ENCODE results near the gene MYL7.

The MYL7 gene

DNA sequence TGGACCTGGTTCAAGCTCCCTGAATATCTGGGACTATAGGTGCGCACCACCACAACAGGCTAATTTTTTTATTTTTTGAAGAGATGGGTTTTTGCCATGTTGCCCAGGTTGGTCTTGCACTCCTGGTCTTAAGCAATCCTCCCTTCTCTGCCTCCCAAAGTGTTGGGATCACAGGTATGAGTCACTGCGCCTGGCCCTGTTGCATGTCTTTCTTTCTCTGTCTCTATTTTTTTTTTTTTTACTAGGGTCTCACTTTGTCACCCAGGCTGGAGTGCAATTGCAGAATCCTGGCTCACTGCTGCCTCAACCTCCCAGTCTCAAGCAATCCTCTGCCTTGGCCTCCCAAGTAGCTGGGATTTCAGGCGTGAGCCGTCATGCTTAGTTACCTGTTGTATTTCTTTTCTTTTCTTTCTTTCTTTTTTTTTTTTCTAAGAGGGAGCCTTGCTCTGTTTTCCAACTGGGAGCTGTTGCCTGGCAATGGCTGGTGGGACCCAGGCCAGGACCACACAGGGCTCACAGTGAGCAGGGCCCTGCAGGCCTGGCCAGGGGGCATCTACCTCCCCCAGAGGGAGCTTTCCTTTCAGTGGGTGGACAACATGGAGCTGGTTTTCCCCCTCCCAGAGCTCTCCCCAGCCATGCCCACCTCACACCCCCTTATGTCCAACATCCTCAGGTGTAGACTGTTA is 6.0 kb downstream of the MYL7 start (continued):
- TF ChIP-seq, protein P1, sequence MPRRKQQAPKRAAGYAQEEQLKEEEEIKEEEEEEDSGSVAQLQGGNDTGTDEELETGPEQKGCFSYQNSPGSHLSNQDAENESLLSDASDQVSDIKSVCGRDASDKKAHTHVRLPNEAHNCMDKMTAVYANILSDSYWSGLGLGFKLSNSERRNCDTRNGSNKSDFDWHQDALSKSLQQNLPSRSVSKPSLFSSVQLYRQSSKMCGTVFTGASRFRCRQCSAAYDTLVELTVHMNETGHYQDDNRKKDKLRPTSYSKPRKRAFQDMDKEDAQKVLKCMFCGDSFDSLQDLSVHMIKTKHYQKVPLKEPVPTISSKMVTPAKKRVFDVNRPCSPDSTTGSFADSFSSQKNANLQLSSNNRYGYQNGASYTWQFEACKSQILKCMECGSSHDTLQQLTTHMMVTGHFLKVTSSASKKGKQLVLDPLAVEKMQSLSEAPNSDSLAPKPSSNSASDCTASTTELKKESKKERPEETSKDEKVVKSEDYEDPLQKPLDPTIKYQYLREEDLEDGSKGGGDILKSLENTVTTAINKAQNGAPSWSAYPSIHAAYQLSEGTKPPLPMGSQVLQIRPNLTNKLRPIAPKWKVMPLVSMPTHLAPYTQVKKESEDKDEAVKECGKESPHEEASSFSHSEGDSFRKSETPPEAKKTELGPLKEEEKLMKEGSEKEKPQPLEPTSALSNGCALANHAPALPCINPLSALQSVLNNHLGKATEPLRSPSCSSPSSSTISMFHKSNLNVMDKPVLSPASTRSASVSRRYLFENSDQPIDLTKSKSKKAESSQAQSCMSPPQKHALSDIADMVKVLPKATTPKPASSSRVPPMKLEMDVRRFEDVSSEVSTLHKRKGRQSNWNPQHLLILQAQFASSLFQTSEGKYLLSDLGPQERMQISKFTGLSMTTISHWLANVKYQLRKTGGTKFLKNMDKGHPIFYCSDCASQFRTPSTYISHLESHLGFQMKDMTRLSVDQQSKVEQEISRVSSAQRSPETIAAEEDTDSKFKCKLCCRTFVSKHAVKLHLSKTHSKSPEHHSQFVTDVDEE (CRISPR knock-in tag; IDR thresholded peaks at IDR 0.05): no peak
- TF ChIP-seq CSDC2 (CRISPR knock-in tag; IDR thresholded peaks at IDR 0.05): no peak
- TF ChIP-seq BACH2 (CRISPR knock-in tag; IDR thresholded peaks at IDR 0.05; ENCODE audit: borderline replicate concordance): no peak
- TF ChIP-seq ZFP30 (CRISPR knock-in tag; IDR thresholded peaks at IDR 0.05): no peak
- TF ChIP-seq TOX (CRISPR knock-in tag; IDR thresholded peaks at IDR 0.05; ENCODE audit: borderline replicate concordance): no peak

DNA sequence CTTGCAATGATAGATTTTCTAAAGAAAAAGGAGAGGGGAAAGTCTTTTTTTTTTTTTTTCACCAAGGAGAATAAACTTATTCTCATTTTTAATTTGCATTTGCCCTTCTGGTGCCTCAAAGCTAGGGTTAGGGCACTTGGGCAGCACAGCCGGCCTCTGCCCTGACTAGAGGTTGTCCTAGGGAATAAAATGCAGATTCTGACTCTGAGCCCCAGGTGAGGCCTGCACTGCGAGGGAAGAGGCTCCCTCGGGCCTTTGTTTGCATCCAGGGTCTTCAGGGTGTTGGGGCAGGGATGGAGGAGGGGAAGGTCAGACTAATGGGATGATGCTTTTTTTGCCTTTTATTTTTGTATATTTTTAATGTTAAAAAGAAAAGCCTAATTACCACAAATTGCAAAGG is 7.8 kb downstream of the MYL7 start:
- no peak for ATAC-seq
- TF ChIP-seq OSR1 (CRISPR knock-in tag; IDR thresholded peaks at IDR 0.05) (no peak), ZFP30 (CRISPR knock-in tag; IDR thresholded peaks at IDR 0.05) (no peak), PPARA (CRISPR knock-in tag; IDR thresholded peaks at IDR 0.05; ENCODE audit: borderline replicate concordance) (no peak), GLIS3 (CRISPR knock-in tag; IDR thresholded peaks at IDR 0.05) (no peak), ZNF565 (CRISPR knock-in tag; conservative IDR thresholded peaks at IDR 0.05; ENCODE audit: low read depth) (no peak), SNAI2 (CRISPR knock-in tag; IDR thresholded peaks at IDR 0.05) (no peak), BACH2 (CRISPR knock-in tag; IDR thresholded peaks at IDR 0.05; ENCODE audit: borderline replicate concordance) (no peak), ZNF70 (CRISPR knock-in tag; IDR thresholded peaks at IDR 0.05) (no peak)

DNA sequence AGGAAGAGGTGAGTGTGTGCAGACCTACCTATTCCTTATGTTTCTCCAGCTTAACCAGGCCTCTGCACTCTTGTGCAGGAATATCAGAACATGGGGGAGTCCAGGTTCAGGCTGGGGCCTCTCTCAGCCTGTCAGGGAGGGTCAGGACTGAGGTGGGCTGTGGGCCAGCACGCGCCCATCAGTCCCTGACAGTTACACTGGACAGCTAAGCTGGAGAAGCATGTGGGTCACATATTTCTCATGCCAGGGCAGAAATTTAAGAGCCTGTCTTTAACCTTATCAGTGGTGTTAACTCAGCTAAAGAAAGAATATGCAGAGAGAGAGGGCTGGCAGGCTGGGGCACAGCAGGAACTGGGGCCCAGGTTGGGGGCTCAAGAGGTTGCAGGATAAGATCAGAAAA is 9.1 kb downstream of the MYL7 start:
- TF ChIP-seq ZNF565 (CRISPR knock-in tag; conservative IDR thresholded peaks at IDR 0.05; ENCODE audit: low read depth) (no peak), ZNF8 (CRISPR knock-in tag; IDR thresholded peaks at IDR 0.05) (no peak), PPARA (CRISPR knock-in tag; IDR thresholded peaks at IDR 0.05; ENCODE audit: borderline replicate concordance) (no peak), RARB (CRISPR knock-in tag; IDR thresholded peaks at IDR 0.05) (no peak), ESRRG (CRISPR knock-in tag; IDR thresholded peaks at IDR 0.05) (no peak), TOX (CRISPR knock-in tag; IDR thresholded peaks at IDR 0.05; ENCODE audit: borderline replicate concordance) (no peak), SNAI2 (CRISPR knock-in tag; IDR thresholded peaks at IDR 0.05) (no peak), CSDC2 (CRISPR knock-in tag; IDR thresholded peaks at IDR 0.05) (no peak), ZFP30 (CRISPR knock-in tag; IDR thresholded peaks at IDR 0.05) (no peak), OSR1 (CRISPR knock-in tag; IDR thresholded peaks at IDR 0.05) (no peak)
- TF ChIP-seq, protein P2, sequence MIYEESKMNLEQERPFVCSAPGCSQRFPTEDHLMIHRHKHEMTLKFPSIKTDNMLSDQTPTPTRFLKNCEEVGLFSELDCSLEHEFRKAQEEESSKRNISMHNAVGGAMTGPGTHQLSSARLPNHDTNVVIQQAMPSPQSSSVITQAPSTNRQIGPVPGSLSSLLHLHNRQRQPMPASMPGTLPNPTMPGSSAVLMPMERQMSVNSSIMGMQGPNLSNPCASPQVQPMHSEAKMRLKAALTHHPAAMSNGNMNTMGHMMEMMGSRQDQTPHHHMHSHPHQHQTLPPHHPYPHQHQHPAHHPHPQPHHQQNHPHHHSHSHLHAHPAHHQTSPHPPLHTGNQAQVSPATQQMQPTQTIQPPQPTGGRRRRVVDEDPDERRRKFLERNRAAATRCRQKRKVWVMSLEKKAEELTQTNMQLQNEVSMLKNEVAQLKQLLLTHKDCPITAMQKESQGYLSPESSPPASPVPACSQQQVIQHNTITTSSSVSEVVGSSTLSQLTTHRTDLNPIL (CRISPR knock-in tag; IDR thresholded peaks at IDR 0.05; ENCODE audit: low read depth): no peak
- TF ChIP-seq, protein P3, sequence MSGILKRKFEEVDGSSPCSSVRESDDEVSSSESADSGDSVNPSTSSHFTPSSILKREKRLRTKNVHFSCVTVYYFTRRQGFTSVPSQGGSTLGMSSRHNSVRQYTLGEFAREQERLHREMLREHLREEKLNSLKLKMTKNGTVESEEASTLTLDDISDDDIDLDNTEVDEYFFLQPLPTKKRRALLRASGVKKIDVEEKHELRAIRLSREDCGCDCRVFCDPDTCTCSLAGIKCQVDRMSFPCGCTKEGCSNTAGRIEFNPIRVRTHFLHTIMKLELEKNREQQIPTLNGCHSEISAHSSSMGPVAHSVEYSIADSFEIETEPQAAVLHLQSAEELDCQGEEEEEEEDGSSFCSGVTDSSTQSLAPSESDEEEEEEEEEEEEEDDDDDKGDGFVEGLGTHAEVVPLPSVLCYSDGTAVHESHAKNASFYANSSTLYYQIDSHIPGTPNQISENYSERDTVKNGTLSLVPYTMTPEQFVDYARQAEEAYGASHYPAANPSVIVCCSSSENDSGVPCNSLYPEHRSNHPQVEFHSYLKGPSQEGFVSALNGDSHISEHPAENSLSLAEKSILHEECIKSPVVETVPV (CRISPR knock-in tag; IDR thresholded peaks at IDR 0.05): no peak
- TF ChIP-seq, protein P4, sequence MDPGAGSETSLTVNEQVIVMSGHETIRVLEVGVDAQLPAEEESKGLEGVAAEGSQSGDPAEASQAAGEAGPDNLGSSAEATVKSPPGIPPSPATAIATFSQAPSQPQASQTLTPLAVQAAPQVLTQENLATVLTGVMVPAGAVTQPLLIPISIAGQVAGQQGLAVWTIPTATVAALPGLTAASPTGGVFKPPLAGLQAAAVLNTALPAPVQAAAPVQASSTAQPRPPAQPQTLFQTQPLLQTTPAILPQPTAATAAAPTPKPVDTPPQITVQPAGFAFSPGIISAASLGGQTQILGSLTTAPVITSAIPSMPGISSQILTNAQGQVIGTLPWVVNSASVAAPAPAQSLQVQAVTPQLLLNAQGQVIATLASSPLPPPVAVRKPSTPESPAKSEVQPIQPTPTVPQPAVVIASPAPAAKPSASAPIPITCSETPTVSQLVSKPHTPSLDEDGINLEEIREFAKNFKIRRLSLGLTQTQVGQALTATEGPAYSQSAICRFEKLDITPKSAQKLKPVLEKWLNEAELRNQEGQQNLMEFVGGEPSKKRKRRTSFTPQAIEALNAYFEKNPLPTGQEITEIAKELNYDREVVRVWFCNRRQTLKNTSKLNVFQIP (CRISPR knock-in tag; IDR thresholded peaks at IDR 0.05; ENCODE audit: borderline replicate concordance, low read depth): no peak
- ATAC-seq: peak; percentile 49

DNA sequence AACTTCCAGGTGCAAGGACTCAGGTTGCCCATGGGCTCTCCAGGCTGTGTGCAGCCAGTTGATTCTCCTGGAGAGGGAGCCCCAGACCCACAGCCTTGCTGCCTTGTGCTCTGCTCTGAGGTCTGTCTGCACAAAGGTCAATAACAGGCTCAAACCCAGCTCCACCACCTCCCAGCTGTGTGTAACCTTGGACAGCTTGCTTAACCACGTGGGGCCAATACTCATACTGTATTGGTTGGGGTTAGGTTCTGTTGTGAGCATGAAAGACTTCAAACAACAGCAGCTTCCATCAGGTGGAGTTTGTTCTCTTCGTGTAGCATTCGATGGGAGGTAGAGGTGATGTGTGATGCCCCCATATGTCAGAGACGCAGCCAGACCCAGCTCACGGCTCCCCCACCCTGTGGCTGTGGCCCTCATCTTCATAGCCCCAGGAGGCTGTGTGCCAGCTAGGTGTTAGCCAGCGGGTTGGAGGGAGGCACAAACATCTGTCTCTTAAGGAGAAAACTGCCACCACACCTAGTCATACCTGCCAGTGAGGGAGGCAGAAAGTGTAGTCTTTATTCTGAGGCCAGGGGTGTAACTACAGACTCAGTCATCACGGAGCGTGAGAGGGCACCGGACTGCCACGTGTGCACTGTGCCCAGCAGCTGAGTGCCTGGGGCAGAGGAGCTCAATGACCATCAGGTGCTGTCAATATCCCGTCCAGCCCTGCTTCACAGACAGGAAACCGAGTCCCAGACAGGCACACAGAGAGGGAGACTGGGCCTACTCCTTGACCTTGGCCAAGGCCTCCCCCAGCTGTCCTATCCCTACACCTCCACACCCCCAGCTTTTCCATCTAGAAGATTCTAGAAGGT is 9.7 kb downstream of the MYL7 start:
- peak; percentile 84 for ATAC-seq
- TF ChIP-seq ZFP3 (CRISPR knock-in tag; IDR thresholded peaks at IDR 0.05) (no peak), TOX (CRISPR knock-in tag; IDR thresholded peaks at IDR 0.05; ENCODE audit: borderline replicate concordance) (no peak), CSDC2 (CRISPR knock-in tag; IDR thresholded peaks at IDR 0.05) (no peak), RARB (CRISPR knock-in tag; IDR thresholded peaks at IDR 0.05) (no peak), TCF4 (CRISPR knock-in tag; IDR thresholded peaks at IDR 0.05; ENCODE audit: borderline replicate concordance) (no peak), ZNF565 (CRISPR knock-in tag; conservative IDR thresholded peaks at IDR 0.05; ENCODE audit: low read depth) (no peak), ARNTL (CRISPR knock-in tag; IDR thresholded peaks at IDR 0.05; ENCODE audit: borderline replicate concordance, low read depth) (no peak), GLIS3 (CRISPR knock-in tag; IDR thresholded peaks at IDR 0.05) (no peak), ISL1 (CRISPR knock-in tag; IDR thresholded peaks at IDR 0.05) (no peak), PPARA (CRISPR knock-in tag; IDR thresholded peaks at IDR 0.05; ENCODE audit: borderline replicate concordance) (no peak), OSR1 (CRISPR knock-in tag; IDR thresholded peaks at IDR 0.05) (no peak), ZNF8 (CRISPR knock-in tag; IDR thresholded peaks at IDR 0.05) (no peak)
- TF ChIP-seq, protein P5, sequence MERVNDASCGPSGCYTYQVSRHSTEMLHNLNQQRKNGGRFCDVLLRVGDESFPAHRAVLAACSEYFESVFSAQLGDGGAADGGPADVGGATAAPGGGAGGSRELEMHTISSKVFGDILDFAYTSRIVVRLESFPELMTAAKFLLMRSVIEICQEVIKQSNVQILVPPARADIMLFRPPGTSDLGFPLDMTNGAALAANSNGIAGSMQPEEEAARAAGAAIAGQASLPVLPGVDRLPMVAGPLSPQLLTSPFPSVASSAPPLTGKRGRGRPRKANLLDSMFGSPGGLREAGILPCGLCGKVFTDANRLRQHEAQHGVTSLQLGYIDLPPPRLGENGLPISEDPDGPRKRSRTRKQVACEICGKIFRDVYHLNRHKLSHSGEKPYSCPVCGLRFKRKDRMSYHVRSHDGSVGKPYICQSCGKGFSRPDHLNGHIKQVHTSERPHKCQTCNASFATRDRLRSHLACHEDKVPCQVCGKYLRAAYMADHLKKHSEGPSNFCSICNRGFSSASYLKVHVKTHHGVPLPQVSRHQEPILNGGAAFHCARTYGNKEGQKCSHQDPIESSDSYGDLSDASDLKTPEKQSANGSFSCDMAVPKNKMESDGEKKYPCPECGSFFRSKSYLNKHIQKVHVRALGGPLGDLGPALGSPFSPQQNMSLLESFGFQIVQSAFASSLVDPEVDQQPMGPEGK (CRISPR knock-in tag; IDR thresholded peaks at IDR 0.05; ENCODE audit: borderline replicate concordance): no peak
- TF ChIP-seq, protein P4 (CRISPR knock-in tag; IDR thresholded peaks at IDR 0.05; ENCODE audit: borderline replicate concordance, low read depth): no peak

Measured in SK-N-SH treated with all-trans-retinoic acid at 6 μM for 48 hours (cell line).